AG04450 (cell line): ENCODE results near the gene STK32C. TPM values are rescaled to one million over a fixed set of nuclear protein-coding genes. Genes with fewer than 3 reads are reported as not detected.

Experiments used
- CTCF ChIA-PET: fragments of 300-600, 350-600 bp; formaldehyde crosslinking; extraction: SDS; loops from one replicate; lab custom pipeline; 2022; ENCODE audit warnings: antibody characterized with exemption, inconsistent platforms; lab: Charles Lee
- POLR2A ChIA-PET: fragments of 350-600 bp; formaldehyde crosslinking; extraction: SDS; loops from one replicate; lab custom pipeline; 2021; ENCODE audit warnings: antibody characterized with exemption, inconsistent platforms; lab: Yijun Ruan, JAX
- DNase-seq: peaks from one replicate; pipeline ENCODE4 v3.0.0-alpha.2; 2011; ENCODE audit warnings: low read depth, low spot score
- H3K27ac ChIP-seq: one replicate; pipeline ENCODE4 v1.5.1; 2012; ENCODE audit warnings: low read depth, low read length, control low read depth
- H3K27me3 ChIP-seq: one replicate; pipeline ENCODE4 v1.6.0; 2012; ENCODE audit warnings: low read length; ENCODE audit not compliant: control insufficient read depth, insufficient read depth
- H3K4me3 ChIP-seq: 2 replicates; pipeline ENCODE4 v1.5.1; 2011; ENCODE audit warnings: mild to moderate bottlenecking, low read depth, low read length, control low read depth
- H3K9me3 ChIP-seq: 2 replicates; pipeline ENCODE4 v1.5.1; 2012; ENCODE audit warnings: low read length; ENCODE audit not compliant: control insufficient read depth, insufficient read depth
- CTCF ChIP-seq: IDR thresholded peaks from 2 replicates; pipeline ENCODE4 v1.5.1; 2011; ENCODE audit warnings: low read depth, low read length, control low read depth, inconsistent platforms
- polyA plus RNA-seq: library from polyadenylated mRNA; depleted of rRNA; stranded (reverse); fragments of >200 nt; gene quantifications from 2 replicates; pipeline ENCODE4 v1.2.3, GENCODE V29; 2011

STK32C gene
- polyA plus RNA-seq, 1 experiment, result 5.3 TPM

- no peak overlapping the region for H3K4me3 ChIP-seq
- no peaks in the 10 kb centered on the region for H3K27me3 ChIP-seq
- no peaks in the 10 kb centered on the region; the same call in 1 of the 2 replicates for H3K9me3 ChIP-seq
- no peak for DNase-seq
- TF ChIP-seq CTCF, result no peak
- CTCF ChIA-PET, result no interaction called here
- H3K27ac ChIP-seq, result no peak overlapping the region
- POLR2A ChIA-PET, result no interaction called here
Observed at GRCh38 chr10:132346806-132347205, 39.1 kb upstream of the STK32C start.

GRCh38 chr10:132345345-132345744 is 37.6 kb upstream of the STK32C start:
- Histone ChIP-seq H3K27ac (no peak overlapping the region), H3K9me3 (no peaks in the 10 kb centered on the region; the same call in 1 of the 2 replicates), H3K27me3 (no peaks in the 10 kb centered on the region), H3K4me3 (no peak overlapping the region)
- POLR2A ChIA-PET, result no interaction called here
- no peak for DNase-seq
- CTCF ChIA-PET, result interaction anchor here (1.5 kb wide), 1 partner anchor 15 kb away, joined by 3 read pairs; no protein-coding TSS in a partner anchor
- TF ChIP-seq CTCF, result no peak

GRCh38 chr10:132344386-132344785 is 36.6 kb upstream of the STK32C start:
- ChIA-PET POLR2A (no interaction called here), CTCF (interaction anchor here (1.0 to 1.5 kb wide), 2 partner anchors 9 to 16 kb away, joined by 3 read pairs; no protein-coding TSS in a partner anchor)
- Histone ChIP-seq H3K4me3 (no peak overlapping the region), H3K27me3 (no peaks in the 10 kb centered on the region), H3K27ac (no peak overlapping the region), H3K9me3 (no peaks in the 10 kb centered on the region; the same call in 1 of the 2 replicates)
- DNase-seq, result no peak
- TF ChIP-seq CTCF, result no peak

- no peak overlapping the region for H3K4me3 ChIP-seq
- DNase-seq, result no peak
- POLR2A ChIA-PET, result no interaction called here
- no peak overlapping the region for H3K27ac ChIP-seq
- no peaks in the 10 kb centered on the region for H3K27me3 ChIP-seq
- TF ChIP-seq CTCF, result no peak
- CTCF ChIA-PET, result interaction anchor here (1.2 kb wide), 1 partner anchor 11 kb away, joined by 3 read pairs; no protein-coding TSS in a partner anchor
- H3K9me3 ChIP-seq, result no peaks in the 10 kb centered on the region; the same call in 1 of the 2 replicates
Observed at GRCh38 chr10:132342553-132342952, 34.8 kb upstream of the STK32C start.

GRCh38 chr10:132341781-132342180 is 34.0 kb upstream of the STK32C start:
- no peak overlapping the region for H3K27ac ChIP-seq
- no peak for TF ChIP-seq CTCF
- DNase-seq, result no peak
- ChIA-PET POLR2A (no interaction called here), CTCF (no interaction called here)
- no peak overlapping the region for H3K4me3 ChIP-seq
- H3K9me3 ChIP-seq, result no peaks in the 10 kb centered on the region; the same call in 1 of the 2 replicates
- H3K27me3 ChIP-seq, result no peaks in the 10 kb centered on the region
